Activated T-cell treated with anti-CD3 and anti-CD28 coated beads for 4 hours (primary cell): ENCODE results near the gene ZNHIT2.
A peak's percentile ranks its signal among the peaks of the same experiment; 100 is the strongest.
"Not testable (repeated sequence)": the region's sequence is repeated elsewhere in the genome, so short reads cannot be mapped to it uniquely, and the experiment has no call there.

ENCODE experiments used
- DNase-seq: peaks from one replicate; pipeline ENCODE4 v3.0.0-alpha.2; 2020

ZNHIT2 gene

GRCh38 chr11:65117206-65118096 is at the start of gene ZNHIT2:
TSS of gene ZNHIT2 (minus strand) at chr11:65117701. CDS start at chr11:65117653, 48 bp downstream.
- DNase-seq, result peak; percentile 100

- DNase-seq, result no peak
Observed at GRCh38 chr11:65166893-65167292, 49.4 kb upstream of the ZNHIT2 start.

DNA sequence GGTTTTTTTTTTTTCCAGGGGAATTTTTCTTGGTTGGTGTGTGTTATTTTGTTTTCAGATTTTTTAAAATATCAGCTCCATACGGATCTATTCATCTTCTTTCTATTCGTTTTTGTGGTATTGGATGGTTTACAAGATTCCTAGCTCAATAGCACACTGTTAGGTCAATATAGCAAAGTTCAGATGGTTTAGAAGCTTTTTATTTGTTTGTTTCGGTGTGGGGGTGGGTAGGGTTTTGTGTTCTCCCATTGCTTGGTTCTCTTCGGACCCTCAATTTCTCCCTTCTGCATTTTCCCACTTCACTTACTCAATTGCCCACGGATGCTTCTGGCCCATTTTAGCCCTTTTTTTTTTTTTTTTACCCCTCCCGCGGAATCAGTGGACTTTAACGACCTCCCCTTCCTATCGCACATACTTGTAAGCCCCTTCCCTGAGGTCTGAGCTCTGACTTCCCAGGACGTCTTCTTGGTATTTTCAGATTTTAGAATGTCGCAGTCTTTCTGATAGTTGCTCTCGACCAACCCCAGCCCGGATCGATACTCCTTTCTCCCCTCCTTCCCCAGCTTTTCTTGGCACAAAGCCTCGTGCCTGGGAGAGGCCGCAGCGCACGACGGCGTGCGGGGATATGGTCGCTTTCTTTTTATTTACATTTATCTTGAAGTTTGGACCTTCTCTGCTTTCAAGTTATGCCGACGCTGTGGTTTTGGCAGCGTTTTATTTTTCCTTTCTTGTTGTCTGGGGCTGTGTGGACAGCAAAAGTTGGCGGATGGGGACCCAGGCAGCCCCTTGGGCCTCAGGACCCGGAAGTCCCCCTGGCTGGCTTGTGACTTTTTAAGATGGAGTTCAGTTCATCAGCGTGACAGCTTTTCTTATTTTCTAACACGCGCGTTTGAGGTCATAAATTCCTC is 48.2 kb upstream of the ZNHIT2 start:
- no peak for DNase-seq

DNA sequence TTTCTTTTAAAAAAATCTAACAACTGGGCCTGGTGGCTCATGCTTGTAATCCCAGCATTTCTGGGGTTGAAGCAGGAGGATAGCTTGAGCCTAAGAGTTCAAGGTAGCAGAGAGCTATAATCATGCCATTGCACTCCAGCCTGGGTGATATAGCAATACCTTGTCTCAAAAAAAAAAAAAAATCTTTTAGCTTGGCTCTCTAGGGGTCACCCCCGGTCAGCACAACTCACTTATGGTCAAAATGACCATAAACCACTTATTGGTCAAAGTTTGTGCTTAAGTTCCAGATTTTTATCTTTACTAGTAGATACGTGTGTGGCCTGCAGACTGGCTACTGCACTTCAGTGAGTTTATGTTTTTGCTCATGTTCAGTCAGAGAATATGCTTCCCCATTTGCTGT is 46.2 kb upstream of the ZNHIT2 start:
- DNase-seq, result no peak

GRCh38 chr11:65160643-65161042 is 43.1 kb upstream of the ZNHIT2 start:
- DNase-seq, result no peak

- DNase-seq, result no peak
Observed at GRCh38 chr11:65159012-65159411, 41.5 kb upstream of the ZNHIT2 start.

GRCh38 chr11:65157336-65157735 is 39.8 kb upstream of the ZNHIT2 start:
- DNase-seq, result no peak

- no peak for DNase-seq
Observed at GRCh38 chr11:65156926-65157325, 39.4 kb upstream of the ZNHIT2 start.

GRCh38 chr11:65156256-65156655 is 38.8 kb upstream of the ZNHIT2 start:
- no peak for DNase-seq

DNA sequence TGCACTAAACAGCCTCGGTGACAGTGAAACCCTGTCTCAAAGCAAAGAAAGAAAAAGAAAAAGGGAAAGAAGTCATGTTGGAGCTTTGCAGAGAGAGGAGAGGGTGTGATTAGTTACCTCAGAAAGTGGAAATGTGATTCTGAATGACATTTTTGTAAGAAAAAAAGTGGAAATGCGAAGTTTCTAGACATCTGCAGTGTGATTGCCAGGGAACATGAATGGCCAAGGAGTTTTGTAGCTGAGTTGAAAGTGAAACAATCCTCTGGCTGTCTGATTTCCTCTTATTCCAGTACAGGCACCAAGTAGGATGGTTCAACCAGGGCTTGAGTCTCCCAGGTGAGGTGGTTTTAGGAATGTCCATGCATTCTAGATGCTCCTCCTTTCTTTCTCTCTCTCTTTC is 34.6 kb upstream of the ZNHIT2 start:
- no peak for DNase-seq

GRCh38 chr11:65151331-65151899 is 33.9 kb upstream of the ZNHIT2 start:
- DNase-seq, result no peak

GRCh38 chr11:65150509-65151299 is 33.2 kb upstream of the ZNHIT2 start:
- DNase-seq, result no peak

- not testable (repeated sequence) for DNase-seq
Observed at GRCh38 chr11:65150131-65150508, 32.6 kb upstream of the ZNHIT2 start.

GRCh38 chr11:65148657-65149056 is 31.2 kb upstream of the ZNHIT2 start:
- DNase-seq, result no peak

GRCh38 chr11:65147352-65148075 is 30.0 kb upstream of the ZNHIT2 start:
- no peak for DNase-seq

DNA sequence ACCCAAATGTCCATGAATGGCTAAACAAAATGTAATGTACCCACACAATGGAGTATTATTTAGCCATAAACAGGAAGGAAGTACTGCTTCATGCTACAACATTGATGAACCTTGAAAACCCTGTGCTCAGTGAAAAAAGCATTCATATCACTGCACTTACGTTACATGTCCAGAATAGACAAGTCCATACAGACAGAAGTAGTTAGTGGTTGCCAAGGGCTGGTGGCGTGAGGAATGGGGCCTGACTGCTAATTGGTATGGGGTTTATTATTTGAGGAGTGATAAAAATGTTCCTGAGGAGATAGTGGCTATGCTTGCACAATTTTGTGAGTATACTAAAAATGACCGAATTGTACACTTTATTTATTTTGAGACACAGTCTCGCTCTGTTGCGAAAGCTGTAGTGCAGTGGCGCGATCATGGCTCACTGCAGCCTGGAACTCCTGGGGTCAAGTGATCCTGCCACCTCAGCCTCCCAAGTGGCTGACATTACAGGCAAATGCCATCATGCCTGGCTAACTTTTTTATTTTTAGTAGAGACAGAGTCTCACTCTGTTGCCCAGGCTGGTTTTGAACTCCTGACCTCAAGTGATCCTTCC is 24.5 kb upstream of the ZNHIT2 start:
- no peak for DNase-seq

DNA sequence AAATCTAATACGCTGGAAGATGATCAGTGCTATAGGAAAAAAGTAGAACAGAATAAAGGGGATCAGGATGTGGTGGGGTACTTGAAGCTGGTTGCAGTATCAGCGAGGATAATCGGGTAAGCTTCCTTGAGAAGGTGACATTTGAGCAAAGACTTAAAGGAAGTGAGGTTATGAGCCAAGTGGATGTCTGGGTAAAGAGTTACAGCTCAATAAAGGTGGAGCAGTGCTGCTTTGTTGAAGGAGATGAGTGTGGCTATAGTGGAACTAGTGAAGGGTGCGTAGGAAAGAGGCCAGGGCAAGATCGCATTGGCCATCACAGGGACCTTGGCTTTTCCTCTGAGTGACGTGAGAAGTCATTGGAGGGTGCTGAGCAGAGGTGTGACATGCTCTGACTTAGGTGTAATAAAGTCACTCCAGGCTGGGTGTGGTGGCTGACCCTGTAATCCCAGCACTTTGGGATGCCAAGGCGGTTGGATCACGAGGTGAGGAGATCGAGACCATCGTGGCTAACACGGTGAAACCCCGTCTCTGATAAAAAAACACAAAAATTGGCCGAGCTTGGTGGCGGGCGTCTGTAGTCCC is 19.1 kb upstream of the ZNHIT2 start:
- no peak for DNase-seq

- no peak for DNase-seq
Observed at GRCh38 chr11:65135633-65136145, 18.2 kb upstream of the ZNHIT2 start.

DNA sequence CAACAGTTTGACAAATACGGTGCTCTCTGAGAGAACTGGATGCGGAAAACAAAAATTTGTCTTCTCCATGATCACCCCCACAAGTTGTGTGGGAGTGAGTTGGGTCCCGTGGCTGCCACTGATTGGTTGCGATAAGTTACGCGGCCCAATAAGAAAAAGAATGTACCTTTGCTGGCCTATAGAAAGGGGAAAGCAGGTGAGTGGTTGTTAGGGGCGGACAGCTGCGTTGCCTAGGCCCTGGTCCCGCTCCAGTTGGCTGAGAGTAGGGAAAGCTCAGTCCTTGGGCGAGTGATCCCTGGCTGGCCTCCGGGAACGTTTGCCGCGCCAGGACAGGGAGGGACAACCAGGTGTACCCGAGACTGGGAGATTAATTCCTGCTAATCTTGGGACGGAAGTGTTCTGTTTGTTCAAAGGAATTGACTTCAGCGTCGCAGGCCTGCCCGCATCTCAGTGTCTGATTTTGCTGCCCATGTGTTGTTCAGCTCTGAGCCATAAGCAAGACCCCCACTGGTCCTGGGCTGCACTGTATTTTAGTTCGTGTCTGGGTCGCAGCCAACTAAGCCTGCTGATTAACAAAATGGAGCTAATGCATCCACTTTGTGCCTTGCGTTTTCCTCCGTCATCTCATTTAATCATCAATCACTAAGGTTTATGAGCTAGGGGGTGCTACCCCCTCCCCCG is 17.6 kb upstream of the ZNHIT2 start:
- DNase-seq, result peak; percentile 72
